Mesothelial cell of epicardium (in vitro differentiated cells): ENCODE measurements around the gene TTLL4. TPM values are rescaled to one million over a fixed set of nuclear protein-coding genes. Genes with fewer than 3 reads are reported as not detected.
A peak's percentile ranks its signal among the peaks of the same experiment; 100 is the strongest.
"Not testable (repeated sequence)": the region's sequence is repeated elsewhere in the genome, so short reads cannot be mapped to it uniquely, and the experiment has no call there.

Experiments
- DNase-seq, 2 experiments: peaks; one replicate each; pipeline ENCODE4 v3.0.0; 2021; ENCODE audit warnings: low spot score in 2 of 2; ENCODE audit not compliant: unreplicated experiment in 2 of 2
- H3K27ac Mint-ChIP-seq: 2 replicates; pipeline ENCODE4 v1.8.0; 2021; ENCODE audit warnings: mixed read lengths
- H3K27me3 Mint-ChIP-seq: 2 replicates; pipeline ENCODE4 v1.8.0; 2021; ENCODE audit warnings: low read depth, mixed read lengths
- H3K36me3 Mint-ChIP-seq: 2 replicates; pipeline ENCODE4 v1.8.0; 2021; ENCODE audit warnings: mixed read lengths
- H3K4me1 Mint-ChIP-seq: 2 replicates; pipeline ENCODE4 v1.8.0; 2021; ENCODE audit warnings: mixed read lengths
- H3K4me3 Mint-ChIP-seq: 2 replicates; pipeline ENCODE4 v1.8.0; 2021; ENCODE audit warnings: mild to moderate bottlenecking, moderate library complexity, mixed read lengths
- H3K9me3 Mint-ChIP-seq: 2 replicates; pipeline ENCODE4 v1.8.0; 2021; ENCODE audit warnings: mixed read lengths
- total RNA-seq: library from RNA; stranded (reverse); gene quantifications from 3 replicates; pipeline ENCODE4 v1.2.1, GENCODE V29; 2021
- TF ChIP-seq, protein P1 (sequence below): fragments of 200-600 bp; sonication (generic); IDR thresholded peaks from one replicate; pipeline ENCODE4 v1.5.0; 2021; ENCODE audit warnings: antibody characterized with exemption; ENCODE audit not compliant: unreplicated experiment

The TTLL4 gene
- total RNA-seq, 1 donor from 2014 or later: 61.8 TPM

DNA sequence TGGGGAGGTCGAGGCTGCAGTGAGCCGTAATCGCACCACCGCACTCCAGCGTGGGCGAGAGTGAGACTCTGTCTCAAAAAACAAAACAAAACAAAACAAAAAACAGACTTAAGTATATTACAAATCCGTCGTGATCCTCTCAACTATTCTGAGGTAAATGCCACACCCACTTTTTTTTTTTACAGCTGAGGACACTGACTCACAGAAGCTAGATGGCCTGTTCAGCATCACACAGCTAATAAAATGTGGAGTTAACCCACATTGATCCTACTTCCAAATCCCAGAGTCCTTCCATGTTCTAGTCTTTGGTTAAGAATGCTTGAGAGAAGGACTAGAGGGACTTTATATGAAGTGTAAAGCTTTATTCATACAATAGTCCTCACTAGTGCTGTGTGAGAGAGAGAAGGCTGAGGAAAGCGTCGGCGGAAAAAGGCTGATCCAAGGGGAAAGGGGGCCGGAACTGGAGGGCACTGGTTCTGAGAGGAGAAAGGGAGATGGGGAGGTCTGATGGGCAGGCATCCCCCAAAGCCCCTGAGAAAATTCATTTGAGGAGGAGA, 39.5 kb upstream of the TTLL4 start:
- Mint-ChIP-seq H3K4me1 (peaks cover 20% of the 10 kb centered on the region), H3K9me3 (no peaks in the 10 kb centered on the region), H3K4me3 (peak overlapping the region; percentile 97), H3K27ac (peak overlapping the region; percentile 97), H3K36me3 (peaks cover 15% of the 10 kb centered on the region), H3K27me3 (no peaks in the 10 kb centered on the region)
- no peak for DNase-seq
- TF ChIP-seq, protein P1, sequence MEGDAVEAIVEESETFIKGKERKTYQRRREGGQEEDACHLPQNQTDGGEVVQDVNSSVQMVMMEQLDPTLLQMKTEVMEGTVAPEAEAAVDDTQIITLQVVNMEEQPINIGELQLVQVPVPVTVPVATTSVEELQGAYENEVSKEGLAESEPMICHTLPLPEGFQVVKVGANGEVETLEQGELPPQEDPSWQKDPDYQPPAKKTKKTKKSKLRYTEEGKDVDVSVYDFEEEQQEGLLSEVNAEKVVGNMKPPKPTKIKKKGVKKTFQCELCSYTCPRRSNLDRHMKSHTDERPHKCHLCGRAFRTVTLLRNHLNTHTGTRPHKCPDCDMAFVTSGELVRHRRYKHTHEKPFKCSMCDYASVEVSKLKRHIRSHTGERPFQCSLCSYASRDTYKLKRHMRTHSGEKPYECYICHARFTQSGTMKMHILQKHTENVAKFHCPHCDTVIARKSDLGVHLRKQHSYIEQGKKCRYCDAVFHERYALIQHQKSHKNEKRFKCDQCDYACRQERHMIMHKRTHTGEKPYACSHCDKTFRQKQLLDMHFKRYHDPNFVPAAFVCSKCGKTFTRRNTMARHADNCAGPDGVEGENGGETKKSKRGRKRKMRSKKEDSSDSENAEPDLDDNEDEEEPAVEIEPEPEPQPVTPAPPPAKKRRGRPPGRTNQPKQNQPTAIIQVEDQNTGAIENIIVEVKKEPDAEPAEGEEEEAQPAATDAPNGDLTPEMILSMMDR: no peak

DNA sequence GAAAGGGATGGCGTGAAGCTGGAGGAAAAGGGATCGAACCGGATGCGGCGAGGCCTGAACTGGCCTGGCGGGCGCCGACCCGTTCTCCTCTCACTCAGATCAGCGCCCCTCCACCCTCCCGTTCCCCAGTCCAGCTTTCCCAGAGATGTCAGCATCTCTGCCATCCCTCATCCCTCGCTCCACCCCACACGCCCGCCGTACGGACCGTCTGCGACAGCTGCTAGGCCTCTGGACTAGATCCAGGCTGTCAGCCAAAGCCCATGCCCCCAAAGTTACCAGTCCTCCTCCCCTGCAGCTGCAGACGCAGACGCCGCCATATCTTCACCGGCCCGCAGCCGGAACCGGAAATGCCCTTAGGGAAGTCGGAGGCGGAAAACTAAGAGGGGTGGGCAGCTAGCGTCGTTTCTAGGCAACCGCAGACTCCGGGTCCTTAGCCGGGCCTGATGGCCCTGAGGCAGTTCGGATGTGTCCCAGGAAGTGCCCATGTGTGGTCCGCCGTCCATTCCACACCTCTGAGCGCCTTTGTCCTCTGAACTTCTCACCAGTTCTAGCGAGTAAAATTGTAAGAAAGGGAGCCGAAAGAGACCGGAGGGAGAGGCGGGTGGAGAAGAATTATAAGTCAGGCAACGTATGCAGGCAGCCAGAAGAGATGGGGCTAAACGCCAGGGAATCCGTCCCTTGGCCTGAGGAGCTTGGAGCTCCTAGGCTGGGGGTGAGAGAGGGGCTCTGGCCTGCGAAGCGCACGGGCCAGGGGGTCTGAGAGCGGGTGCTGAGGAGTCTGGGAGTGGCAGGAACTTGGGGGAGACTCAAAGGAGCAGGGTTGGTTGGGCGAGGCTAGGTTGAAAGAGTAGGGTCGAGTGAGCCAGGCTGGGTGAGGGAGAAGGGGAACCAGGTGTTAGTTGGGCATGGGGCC, 38.7 kb upstream of the TTLL4 start, which contains the start of the genes RNF25 and STK36:
Gene RNF25 (minus strand): TSS at position 349 of the 913 bp plus-strand sequence. CDS start 32 bp downstream, at position 317.
Gene STK36 (plus strand): TSS at position 433 of the 913 bp plus-strand sequence. CDS start 744 bp downstream, outside the sequence.
- H3K27ac Mint-ChIP-seq: peak within 1 kb of the TSS; percentile 97
- no peaks in the 10 kb centered on the region for H3K9me3 Mint-ChIP-seq
- peak; percentile 53 to 80 for DNase-seq
- peaks cover 15% of the 10 kb centered on the region for H3K36me3 Mint-ChIP-seq
- H3K27me3 Mint-ChIP-seq: no peaks in the 10 kb centered on the region
- peaks cover 20% of the 10 kb centered on the region for H3K4me1 Mint-ChIP-seq
- TF ChIP-seq, protein P1: no peak
- H3K4me3 Mint-ChIP-seq: peak within 1 kb of the TSS; percentile 97

GRCh38 chr2:218679119-218679518, 31.5 kb upstream of the TTLL4 start:
- no peak for DNase-seq
- peaks cover 30% of the 10 kb centered on the region for H3K36me3 Mint-ChIP-seq
- H3K4me3 Mint-ChIP-seq: no peak overlapping the region
- no peaks in the 10 kb centered on the region for H3K27me3 Mint-ChIP-seq
- TF ChIP-seq, protein P1: no peak
- H3K4me1 Mint-ChIP-seq: no peaks in the 10 kb centered on the region
- no peaks in the 10 kb centered on the region for H3K9me3 Mint-ChIP-seq
- no peak overlapping the region for H3K27ac Mint-ChIP-seq

- no peaks in the 10 kb centered on the region for H3K27me3 Mint-ChIP-seq
- no peaks in the 10 kb centered on the region for H3K4me1 Mint-ChIP-seq
- DNase-seq: no peak
- TF ChIP-seq, protein P1: no peak
- H3K27ac Mint-ChIP-seq: no peak overlapping the region
- peaks cover 32% of the 10 kb centered on the region for H3K36me3 Mint-ChIP-seq
- H3K4me3 Mint-ChIP-seq: no peak overlapping the region
- H3K9me3 Mint-ChIP-seq: no peaks in the 10 kb centered on the region
Observed at GRCh38 chr2:218680061-218680460, 30.6 kb upstream of the TTLL4 start.

- not testable (repeated sequence) for H3K4me3 Mint-ChIP-seq, H3K27me3 Mint-ChIP-seq, H3K27ac Mint-ChIP-seq, H3K9me3 Mint-ChIP-seq, DNase-seq, H3K4me1 Mint-ChIP-seq
- TF ChIP-seq, protein P1: peak; percentile 38
- H3K36me3 Mint-ChIP-seq: peaks cover 23% of the 10 kb centered on the region
Observed at GRCh38 chr2:218687400-218688060, 23.1 kb upstream of the TTLL4 start.
